NCI-H526 (cell line): ENCODE results near the gene PTPN4.
A peak's percentile ranks its signal among the peaks of the same experiment; 100 is the strongest.

Source experiments
- DNase-seq, 2 experiments: peaks; one replicate each; lab custom pipeline; 2025; lab: John Stamatoyannopoulos, UW

PTPN4 gene, protein sequence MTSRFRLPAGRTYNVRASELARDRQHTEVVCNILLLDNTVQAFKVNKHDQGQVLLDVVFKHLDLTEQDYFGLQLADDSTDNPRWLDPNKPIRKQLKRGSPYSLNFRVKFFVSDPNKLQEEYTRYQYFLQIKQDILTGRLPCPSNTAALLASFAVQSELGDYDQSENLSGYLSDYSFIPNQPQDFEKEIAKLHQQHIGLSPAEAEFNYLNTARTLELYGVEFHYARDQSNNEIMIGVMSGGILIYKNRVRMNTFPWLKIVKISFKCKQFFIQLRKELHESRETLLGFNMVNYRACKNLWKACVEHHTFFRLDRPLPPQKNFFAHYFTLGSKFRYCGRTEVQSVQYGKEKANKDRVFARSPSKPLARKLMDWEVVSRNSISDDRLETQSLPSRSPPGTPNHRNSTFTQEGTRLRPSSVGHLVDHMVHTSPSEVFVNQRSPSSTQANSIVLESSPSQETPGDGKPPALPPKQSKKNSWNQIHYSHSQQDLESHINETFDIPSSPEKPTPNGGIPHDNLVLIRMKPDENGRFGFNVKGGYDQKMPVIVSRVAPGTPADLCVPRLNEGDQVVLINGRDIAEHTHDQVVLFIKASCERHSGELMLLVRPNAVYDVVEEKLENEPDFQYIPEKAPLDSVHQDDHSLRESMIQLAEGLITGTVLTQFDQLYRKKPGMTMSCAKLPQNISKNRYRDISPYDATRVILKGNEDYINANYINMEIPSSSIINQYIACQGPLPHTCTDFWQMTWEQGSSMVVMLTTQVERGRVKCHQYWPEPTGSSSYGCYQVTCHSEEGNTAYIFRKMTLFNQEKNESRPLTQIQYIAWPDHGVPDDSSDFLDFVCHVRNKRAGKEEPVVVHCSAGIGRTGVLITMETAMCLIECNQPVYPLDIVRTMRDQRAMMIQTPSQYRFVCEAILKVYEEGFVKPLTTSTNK

DNA sequence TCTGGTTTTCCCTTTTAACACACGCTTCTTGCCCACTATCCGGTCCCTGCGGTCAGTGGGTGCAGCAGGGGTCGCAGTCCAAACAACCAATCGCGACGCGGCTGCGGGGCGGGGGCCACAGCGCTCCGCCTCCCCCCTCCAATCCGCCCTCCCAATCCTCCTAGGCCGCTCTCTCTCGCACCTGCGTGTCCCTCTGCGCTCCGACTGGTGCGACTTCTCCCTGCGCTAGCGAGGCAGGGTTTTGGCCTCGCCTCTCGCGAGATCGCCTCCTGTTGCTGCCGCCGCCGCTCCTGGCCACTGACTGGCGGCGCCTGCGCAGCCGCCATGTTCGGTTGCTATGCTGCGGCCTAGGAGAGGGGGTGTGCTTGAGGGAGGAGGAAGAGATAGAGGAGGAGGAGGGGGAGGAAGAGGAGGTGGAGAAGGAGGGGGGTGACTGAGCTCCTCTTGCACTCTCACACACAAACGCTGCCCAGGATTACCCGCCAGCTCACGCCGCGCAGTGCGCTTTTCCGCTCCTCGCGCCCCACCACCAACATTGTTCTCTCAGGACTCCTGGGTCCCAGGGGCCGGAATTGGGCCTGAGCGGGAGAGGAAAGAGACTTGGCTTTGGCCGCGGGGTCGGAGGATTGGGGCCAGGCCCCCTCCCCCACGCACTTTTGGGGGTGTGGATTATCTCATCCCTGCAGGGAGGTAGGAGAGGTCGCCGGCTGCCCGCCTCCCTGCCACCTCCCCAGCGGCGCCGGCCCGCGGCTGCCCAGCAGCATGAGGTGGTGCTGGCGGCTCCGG, at the start of gene PTPN4:
PTPN4 (plus strand) TSS at position 472 of the 786 bp plus-strand sequence. CDS start 49,932 bp downstream, outside the sequence.
- peak; percentile 98 to 99 for DNase-seq

GRCh38 chr2:119710281-119710680, 49.4 kb upstream of the PTPN4 start:
- no peak for DNase-seq

DNA sequence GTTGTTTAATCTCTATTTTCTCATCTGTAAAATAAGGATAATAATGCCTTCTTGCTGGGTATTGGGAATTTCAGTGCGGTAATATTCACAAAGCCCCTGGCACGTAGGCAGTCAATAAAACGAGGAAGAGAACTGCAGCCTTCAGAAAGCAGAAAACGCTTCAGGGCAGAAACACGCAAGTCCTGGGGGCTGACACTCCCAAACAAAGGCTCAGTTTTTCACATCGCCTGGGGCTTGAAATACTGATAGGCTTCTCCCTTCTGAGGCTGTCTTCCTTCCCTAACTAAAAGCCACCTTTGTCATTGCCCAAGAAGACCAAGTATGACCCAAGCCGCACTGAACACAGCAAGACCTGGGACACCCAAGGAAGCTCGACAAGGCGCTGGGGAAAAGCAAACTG, 48.4 kb upstream of the PTPN4 start:
- no peak for DNase-seq

DNA sequence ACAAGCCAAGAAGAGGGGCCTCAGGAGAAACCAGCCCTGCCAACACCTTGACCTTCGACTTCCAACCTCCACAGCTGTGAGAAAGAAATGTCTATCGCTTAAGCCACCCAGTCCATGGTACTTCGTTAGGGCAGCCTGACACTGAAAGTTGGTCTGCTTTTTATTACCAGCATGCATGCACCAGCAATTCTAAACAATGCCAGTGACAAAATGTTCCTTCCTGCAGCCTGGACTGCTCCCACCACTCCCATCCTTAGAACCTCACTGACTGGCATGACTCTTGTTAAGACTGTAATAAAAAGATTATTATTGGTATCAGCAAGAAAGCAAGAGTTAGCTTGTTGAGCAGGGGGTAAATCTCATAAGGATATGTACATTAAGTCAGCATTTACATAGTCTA, 47.2 kb upstream of the PTPN4 start:
- DNase-seq = no peak

DNA sequence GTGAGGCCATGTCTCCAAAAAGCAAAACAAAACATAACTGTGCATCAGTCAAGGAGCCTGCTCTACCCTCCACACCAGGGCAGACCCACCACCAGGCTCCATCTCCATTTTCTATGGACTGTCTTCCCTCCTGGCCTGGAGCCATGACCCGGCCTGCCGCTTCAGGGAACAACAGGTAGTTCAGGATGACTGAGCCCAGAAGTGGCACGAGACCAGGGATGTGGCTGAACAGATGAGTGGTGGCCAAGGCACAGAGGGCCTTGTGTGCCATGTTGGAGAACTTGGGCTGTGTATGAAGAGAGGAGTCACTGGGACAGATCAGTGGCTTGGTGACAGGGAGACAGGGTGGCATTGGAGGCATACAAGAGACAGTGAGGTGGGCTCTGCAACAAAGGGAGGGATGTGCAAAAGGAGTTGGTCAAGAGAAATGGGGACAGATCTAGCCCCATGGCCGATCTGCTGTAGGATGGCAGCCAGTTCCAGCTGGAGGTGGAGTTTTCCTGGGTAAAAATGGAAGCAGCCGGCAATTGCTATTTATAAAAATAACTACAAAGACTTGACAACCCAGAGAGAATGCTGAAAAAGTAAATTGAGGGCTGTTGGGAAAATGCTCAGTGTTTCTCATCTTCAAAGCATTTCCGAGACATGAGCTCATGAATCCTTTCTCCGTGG, 45.8 kb upstream of the PTPN4 start:
- DNase-seq = no peak

GRCh38 chr2:119715409-119716283, 44.1 kb upstream of the PTPN4 start:
- no peak for DNase-seq

DNA sequence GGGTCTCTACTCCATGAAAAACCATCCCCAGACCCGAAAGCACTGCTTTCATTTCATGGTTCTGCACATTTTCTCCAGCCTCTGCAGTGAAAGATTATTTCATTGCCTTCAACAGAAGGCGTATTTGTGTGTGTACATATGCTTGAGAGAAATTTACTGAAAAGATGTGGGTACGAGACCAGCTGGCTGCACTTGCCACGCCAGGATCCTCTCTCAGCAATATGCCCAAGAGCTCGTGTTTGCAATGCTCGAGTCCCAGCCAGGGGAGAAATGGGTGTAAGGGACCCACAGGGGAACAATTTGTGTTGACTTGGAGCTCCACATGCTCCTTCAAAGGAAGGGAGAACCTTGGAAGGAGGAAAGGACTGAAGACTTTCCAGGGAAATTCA, 43.4 kb upstream of the PTPN4 start:
- no peak for DNase-seq

DNA sequence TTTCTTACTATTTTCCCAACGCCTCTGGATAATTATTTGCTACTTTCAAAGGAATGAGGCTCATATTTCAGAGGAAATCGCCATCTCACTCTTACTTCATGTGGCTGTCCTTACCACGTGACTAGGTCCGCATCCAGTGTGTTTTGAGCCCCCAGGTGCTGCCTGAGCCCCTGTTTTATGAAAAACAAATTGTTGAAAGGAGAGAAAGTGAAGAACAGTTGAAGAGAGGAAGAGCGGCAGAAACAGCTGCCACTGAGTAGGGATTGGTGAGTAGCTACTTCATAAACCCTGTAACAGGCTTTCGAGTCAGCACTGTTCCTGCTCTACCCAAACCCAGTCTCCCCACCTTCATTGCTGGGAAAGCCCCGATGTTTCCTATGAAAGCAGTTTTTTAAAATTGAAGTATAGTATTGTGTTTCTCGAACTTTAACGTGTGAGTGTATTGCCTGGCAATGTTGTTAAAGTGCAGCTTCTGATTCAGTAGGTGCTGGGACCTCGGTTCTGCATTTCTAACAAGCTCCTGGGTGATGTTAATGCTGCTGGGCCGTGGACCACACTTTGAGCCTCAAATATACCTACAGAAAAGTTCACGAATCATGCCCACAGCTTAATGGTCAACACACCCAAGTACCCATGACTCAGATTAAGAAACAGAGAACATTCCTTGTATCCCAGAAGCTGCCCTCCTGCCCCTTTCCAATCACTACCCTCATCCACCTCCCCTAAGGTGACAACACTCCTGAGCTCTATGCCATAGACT, 41.0 kb upstream of the PTPN4 start:
- no peak for DNase-seq

DNA sequence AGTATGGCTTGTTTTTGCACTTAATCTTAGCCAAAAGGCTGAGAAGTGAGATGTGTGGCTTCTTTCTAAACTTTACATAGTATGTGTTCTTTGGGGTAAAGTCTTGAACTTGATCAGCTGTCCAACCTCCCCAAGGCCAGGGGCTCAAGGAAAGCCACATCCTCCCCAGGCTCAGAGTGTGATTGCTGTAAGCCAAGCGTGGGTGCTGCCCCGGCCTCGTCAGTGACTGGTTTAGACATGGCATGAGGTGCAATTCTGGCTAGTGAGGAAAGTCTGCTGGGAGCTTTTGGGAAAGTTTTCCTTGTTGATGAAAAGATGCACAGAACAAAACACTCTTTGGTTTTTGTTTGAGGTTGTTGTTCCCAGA, 40.5 kb upstream of the PTPN4 start:
- DNase-seq = no peak

- peak in 1 of 2 experiments; percentile 38 for DNase-seq
These were observed 38.7 kb upstream of the PTPN4 start for GRCh38 chr2:119721043-119721442.

- DNase-seq = peak; percentile 85 to 90
These were observed 38.3 kb upstream of the PTPN4 start for GRCh38 chr2:119721462-119721861.

- DNase-seq = no peak
These were observed 37.8 kb upstream of the PTPN4 start for GRCh38 chr2:119721904-119722303.

- no peak for DNase-seq
These were observed 36.5 kb upstream of the PTPN4 start for GRCh38 chr2:119723186-119723585.

GRCh38 chr2:119723784-119724467, 35.8 kb upstream of the PTPN4 start:
- DNase-seq = no peak

DNA sequence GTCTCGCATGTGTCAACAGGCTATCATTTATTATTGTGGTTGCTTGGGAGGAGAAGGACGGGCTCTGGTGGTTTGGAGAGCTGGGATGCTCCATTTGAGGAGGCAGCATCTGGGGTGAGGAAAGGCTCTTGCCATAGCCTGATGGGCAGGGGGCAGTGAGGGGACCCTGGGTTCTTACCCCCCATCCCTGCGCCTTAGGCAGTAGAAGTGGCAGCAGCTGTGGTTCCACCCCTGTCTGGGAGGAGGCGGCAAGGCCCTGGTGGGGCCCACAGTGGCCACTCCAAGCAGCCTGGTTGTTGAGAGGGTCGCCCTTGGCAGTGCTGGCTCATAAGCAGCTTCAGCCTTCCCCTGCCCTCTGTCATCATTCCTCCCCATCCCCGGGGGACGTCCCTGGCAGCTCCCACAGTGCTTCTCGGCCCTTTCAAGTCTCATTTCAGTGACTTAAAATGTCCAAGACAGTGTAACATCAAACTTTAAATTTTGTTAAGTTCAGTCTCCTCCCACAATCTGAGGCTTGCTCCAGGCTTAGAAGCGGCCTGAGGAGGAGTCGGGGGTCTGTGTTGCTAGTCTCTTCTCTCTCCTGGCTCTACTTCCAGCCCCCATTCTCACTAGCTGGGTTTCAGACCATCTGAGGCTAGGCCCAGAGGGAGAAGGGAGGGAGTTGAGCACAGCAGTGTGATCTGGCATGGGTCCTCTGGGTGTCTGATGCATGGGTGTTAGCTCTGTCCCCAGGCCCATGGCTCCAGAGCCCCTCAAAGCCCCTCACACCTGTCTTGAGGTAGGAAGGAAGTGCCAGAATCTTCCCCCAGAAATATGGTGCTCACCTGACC, 34.9 kb upstream of the PTPN4 start:
- no peak for DNase-seq

- no peak for DNase-seq
These were observed 32.2 kb upstream of the PTPN4 start for GRCh38 chr2:119727493-119727892.

GRCh38 chr2:119728421-119728820, 31.3 kb upstream of the PTPN4 start:
- no peak for DNase-seq

DNA sequence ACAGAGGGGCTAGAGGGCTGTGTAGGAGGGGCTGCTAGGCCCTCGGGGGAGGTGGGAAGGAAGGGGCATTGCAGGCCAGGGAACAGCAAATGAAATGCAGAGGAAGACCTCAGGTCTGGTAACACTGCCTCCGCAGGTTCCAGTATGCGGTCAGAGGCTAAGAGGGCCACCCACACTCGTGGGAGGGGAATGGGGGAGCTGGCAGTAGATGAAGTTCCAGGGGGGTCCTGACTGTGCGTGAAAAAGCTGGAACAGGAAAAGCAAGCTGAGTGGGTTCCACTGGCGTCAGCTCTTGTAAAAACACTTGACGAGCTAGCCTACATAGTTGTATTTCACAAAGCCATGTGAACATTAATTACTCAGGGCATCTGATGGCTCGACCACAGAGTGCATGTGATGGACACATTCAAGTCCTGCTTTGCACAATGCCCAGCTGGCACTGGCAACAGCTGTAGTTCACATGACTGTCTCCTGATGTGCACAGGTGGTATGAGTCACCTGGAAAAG, 29.0 kb upstream of the PTPN4 start:
- DNase-seq = no peak
